ENCODE measurements around the gene XRN1. TPM values are rescaled to one million over a fixed set of nuclear protein-coding genes. Genes with fewer than 3 reads are reported as not detected.
"Not testable (repeated sequence)": the region's sequence is repeated elsewhere in the genome, so short reads cannot be mapped to it uniquely, and the experiment has no call there.

Gene XRN1
- total RNA-seq, 1 donor from 2014 or later = 11.9 TPM

DNA sequence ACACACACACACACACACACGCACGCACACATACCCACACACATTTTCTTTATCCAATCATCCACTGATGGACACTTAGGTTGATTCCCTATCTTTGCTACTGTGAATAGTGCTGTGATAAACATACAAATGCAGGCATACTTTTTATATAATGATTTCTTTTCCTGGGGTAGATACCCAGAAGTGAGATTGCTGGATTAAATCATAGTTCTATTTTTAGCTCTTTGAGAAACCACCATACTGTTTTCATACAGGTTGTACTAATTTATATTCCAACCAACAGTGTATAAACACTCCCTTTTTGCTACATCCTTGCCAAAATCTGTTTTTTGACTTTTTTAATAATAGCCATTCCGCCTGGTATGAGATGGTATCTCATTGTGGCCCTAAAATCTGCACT is 127.9 kb downstream of the XRN1 start:
- H3K4me3 ChIP-seq (ENCODE audit: low read depth, low read length) = no peak overlapping the region
- no peak for DNase-seq (ENCODE audit: low read depth)
- no peak for TF ChIP-seq CTCF (conservative IDR thresholded peaks at IDR 0.05; ENCODE audit: low read depth, low read length)

DNA sequence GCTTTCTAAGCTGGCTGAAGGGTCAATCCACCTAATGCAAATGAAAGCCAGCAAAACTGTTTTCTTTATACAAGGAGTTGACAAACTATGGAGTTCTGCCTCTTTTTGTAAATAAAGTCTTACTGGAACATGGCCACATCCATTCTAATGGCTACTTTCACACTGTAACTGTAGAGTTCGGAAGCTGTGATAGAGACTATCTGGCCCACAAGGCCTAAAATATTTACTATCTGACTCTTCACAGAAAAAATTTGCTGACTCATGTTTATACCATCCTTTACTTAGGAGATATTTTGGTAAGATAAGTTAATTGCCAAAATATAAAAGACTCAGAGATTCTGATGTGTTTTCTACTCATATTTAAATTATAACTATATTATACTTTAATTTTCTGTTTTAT is 128.7 kb downstream of the XRN1 start:
- TF ChIP-seq CTCF (conservative IDR thresholded peaks at IDR 0.05; ENCODE audit: low read depth, low read length) = no peak
- DNase-seq (ENCODE audit: low read depth) = no peak

DNA sequence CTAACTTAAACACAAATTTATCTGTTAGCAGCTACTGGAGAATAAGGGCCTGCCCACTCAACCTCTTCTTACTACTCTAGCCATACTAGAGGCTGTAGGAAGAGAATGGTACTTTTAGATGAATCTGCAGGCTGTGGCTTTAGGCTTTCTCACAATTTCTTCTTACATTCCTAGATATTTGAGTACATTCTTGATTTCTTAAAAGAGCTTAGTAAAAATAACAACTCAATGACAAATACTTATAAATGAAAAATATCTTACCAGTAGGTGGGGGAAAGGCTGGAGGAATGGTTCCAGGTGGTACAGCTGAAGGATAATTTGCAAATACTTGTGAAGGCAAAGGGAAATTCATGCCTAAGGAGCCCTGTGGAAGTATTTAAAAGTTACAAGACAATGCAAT is 129.5 kb downstream of the XRN1 start:
- no peak overlapping the region for H3K4me3 ChIP-seq (ENCODE audit: low read depth, low read length)
- no peak for DNase-seq (ENCODE audit: low read depth)
- no peak for TF ChIP-seq CTCF (conservative IDR thresholded peaks at IDR 0.05; ENCODE audit: low read depth, low read length)

More for the DNA sequence above, 128.7 kb downstream of the XRN1 start:
- no peak overlapping the region for H3K4me3 ChIP-seq (ENCODE audit: low read depth, low read length)

- H3K4me3 ChIP-seq (ENCODE audit: low read depth, low read length); DNase-seq (ENCODE audit: low read depth): not testable (repeated sequence)
Observed at GRCh38 chr3:142315978-142316388, 131.9 kb downstream of the XRN1 start.

- peak; percentile 1 for DNase-seq (ENCODE audit: low read depth)
- no peak for TF ChIP-seq CTCF (conservative IDR thresholded peaks at IDR 0.05; ENCODE audit: low read depth, low read length)
- H3K4me3 ChIP-seq (ENCODE audit: low read depth, low read length) = no peak overlapping the region
Observed at GRCh38 chr3:142315083-142315482, 132.8 kb downstream of the XRN1 start.

DNA sequence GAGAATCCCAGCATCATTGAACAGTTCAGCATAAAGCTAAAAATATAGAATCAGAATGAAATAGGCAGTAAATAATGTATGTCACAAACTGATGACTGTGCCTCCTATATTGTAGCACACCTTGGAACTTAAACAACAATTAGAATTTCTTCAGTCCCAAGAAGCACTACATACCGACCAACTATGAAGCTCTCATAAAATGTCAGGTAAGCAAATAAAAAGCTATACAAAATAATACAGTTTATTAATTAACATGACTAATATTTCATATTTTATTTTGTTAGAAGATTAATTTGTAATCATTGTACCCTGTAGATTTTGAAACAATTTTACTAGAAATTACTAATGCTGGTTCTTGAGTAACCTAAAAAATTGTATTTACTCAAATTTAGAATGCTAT is 137.4 kb downstream of the XRN1 start:
- no peak overlapping the region for H3K4me3 ChIP-seq (ENCODE audit: low read depth, low read length)
- no peak for TF ChIP-seq CTCF (conservative IDR thresholded peaks at IDR 0.05; ENCODE audit: low read depth, low read length)
- no peak for DNase-seq (ENCODE audit: low read depth)

- not testable (repeated sequence) for H3K4me3 ChIP-seq (ENCODE audit: low read depth, low read length); DNase-seq (ENCODE audit: low read depth)
Observed at GRCh38 chr3:142302847-142303246, 145.0 kb downstream of the XRN1 start.

DNA sequence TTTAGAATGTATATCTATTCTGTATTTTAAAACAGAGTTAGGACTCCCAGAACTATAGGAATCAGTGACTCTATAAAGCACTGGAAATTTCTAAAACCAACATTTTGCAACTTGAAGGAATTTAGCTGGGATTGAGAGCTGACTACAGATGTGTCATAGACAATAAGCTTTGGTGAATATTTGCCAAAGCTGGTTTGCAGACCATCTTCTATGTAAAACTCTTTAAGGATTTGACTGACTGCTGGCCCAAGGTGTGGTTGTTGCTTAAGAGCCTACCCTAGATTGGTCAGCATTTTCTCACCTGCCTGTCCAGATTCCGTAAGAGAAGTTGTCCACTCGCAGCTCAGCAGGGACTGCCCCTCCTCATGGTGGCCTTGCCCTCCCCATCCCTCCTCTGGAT is 149.2 kb downstream of the XRN1 start:
- DNase-seq (ENCODE audit: low read depth) = no peak
- TF ChIP-seq CTCF (conservative IDR thresholded peaks at IDR 0.05; ENCODE audit: low read depth, low read length) = no peak
- no peak overlapping the region for H3K4me3 ChIP-seq (ENCODE audit: low read depth, low read length)

Measured in epithelial cell of proximal tubule (primary cell).